Measurements from ENCODE around the gene MBD4. TPM values are rescaled to one million over a fixed set of nuclear protein-coding genes. Genes with fewer than 3 reads are reported as not detected.

Gene MBD4
- total RNA-seq, 1 experiment from 2014 or later, result 50.9 TPM

- Histone ChIP-seq H3K36me3 (ENCODE audit: insufficient read depth, low read length, poor library complexity, severe bottlenecking) (peaks cover 71% of the 10 kb centered on the region), H3K27me3 (replicated peaks; ENCODE audit: insufficient read depth, low read depth, low read length, poor library complexity) (no peaks in the 10 kb centered on the region), H3K27ac (ENCODE audit: low read depth, low read length, poor library complexity, severe bottlenecking) (no peak overlapping the region), H3K9me3 (ENCODE audit: low read depth, low read length, poor library complexity, severe bottlenecking) (no peaks in the 10 kb centered on the region), H3K4me1 (ENCODE audit: insufficient read depth, low read length, poor library complexity, severe bottlenecking) (peaks cover 10% of the 10 kb centered on the region), H3K4me3 (ENCODE audit: low read depth, low read length, poor library complexity, severe bottlenecking) (no peak overlapping the region)
- POLR2A ChIA-PET (ENCODE audit: low non-redundant PET), result no interaction called here
- no TSS peak for BruUV-seq (replicated peaks)
- TF ChIP-seq, protein P1, sequence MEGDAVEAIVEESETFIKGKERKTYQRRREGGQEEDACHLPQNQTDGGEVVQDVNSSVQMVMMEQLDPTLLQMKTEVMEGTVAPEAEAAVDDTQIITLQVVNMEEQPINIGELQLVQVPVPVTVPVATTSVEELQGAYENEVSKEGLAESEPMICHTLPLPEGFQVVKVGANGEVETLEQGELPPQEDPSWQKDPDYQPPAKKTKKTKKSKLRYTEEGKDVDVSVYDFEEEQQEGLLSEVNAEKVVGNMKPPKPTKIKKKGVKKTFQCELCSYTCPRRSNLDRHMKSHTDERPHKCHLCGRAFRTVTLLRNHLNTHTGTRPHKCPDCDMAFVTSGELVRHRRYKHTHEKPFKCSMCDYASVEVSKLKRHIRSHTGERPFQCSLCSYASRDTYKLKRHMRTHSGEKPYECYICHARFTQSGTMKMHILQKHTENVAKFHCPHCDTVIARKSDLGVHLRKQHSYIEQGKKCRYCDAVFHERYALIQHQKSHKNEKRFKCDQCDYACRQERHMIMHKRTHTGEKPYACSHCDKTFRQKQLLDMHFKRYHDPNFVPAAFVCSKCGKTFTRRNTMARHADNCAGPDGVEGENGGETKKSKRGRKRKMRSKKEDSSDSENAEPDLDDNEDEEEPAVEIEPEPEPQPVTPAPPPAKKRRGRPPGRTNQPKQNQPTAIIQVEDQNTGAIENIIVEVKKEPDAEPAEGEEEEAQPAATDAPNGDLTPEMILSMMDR (conservative IDR thresholded peaks at IDR 0.05; ENCODE audit: low read depth, low read length), result no peak
- no peak for TF ChIP-seq EZH2 (IDR thresholded peaks at IDR 0.05; ENCODE audit: borderline replicate concordance, low read depth, low read length, poor library complexity, severe bottlenecking)
- CTCF ChIA-PET, result no interaction called here
- no peak for DNase-seq (ENCODE audit: low spot score)
- intact Hi-C loops (cut with micrococcal nuclease; ENCODE audit: unreplicated experiment), result no loop called here
Measured at GRCh38 chr3:129434140-129434539, 5.6 kb downstream of the MBD4 start.

DNA sequence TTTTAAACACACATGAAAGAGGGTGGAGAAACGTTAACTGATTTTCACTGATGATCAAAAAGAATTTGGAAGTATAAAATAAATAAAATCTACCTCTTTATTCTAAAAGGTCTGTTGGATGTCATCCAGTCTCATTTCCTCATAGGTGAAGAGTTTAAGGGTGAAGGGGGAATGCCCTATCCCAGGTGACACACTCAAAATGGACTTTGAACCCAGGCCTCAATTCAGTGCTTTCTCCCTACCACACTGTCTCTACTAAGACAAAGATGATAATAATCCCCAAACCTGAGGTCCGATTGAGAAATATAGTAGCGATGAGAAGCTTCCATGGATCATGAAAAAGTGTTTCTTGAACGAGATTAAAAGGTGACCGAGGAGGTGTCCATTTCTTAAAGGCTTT, 6.2 kb downstream of the MBD4 start:
- POLR2A ChIA-PET (ENCODE audit: low non-redundant PET), result no interaction called here
- TF ChIP-seq, protein P1 (conservative IDR thresholded peaks at IDR 0.05; ENCODE audit: low read depth, low read length), result no peak
- no peak for TF ChIP-seq EZH2 (IDR thresholded peaks at IDR 0.05; ENCODE audit: borderline replicate concordance, low read depth, low read length, poor library complexity, severe bottlenecking)
- Histone ChIP-seq H3K27ac (ENCODE audit: low read depth, low read length, poor library complexity, severe bottlenecking) (no peak overlapping the region), H3K4me1 (ENCODE audit: insufficient read depth, low read length, poor library complexity, severe bottlenecking) (peaks cover 13% of the 10 kb centered on the region), H3K4me3 (ENCODE audit: low read depth, low read length, poor library complexity, severe bottlenecking) (no peak overlapping the region), H3K27me3 (replicated peaks; ENCODE audit: insufficient read depth, low read depth, low read length, poor library complexity) (no peaks in the 10 kb centered on the region), H3K9me3 (ENCODE audit: low read depth, low read length, poor library complexity, severe bottlenecking) (no peaks in the 10 kb centered on the region), H3K36me3 (ENCODE audit: insufficient read depth, low read length, poor library complexity, severe bottlenecking) (peaks cover 71% of the 10 kb centered on the region)
- BruUV-seq (replicated peaks), result no TSS peak
- intact Hi-C loops (cut with micrococcal nuclease; ENCODE audit: unreplicated experiment), result no loop called here
- no peak for DNase-seq (ENCODE audit: low spot score)
- CTCF ChIA-PET, result no interaction called here

- intact Hi-C loops (cut with micrococcal nuclease; ENCODE audit: unreplicated experiment), result no loop called here
- TF ChIP-seq EZH2 (IDR thresholded peaks at IDR 0.05; ENCODE audit: borderline replicate concordance, low read depth, low read length, poor library complexity, severe bottlenecking), result no peak
- TF ChIP-seq, protein P1 (conservative IDR thresholded peaks at IDR 0.05; ENCODE audit: low read depth, low read length), result no peak
- no TSS peak for BruUV-seq (replicated peaks)
- DNase-seq (ENCODE audit: low spot score), result no peak
- Histone ChIP-seq H3K4me1 (ENCODE audit: insufficient read depth, low read length, poor library complexity, severe bottlenecking) (peaks cover 8% of the 10 kb centered on the region), H3K9me3 (ENCODE audit: low read depth, low read length, poor library complexity, severe bottlenecking) (no peaks in the 10 kb centered on the region), H3K27ac (ENCODE audit: low read depth, low read length, poor library complexity, severe bottlenecking) (no peak overlapping the region), H3K4me3 (ENCODE audit: low read depth, low read length, poor library complexity, severe bottlenecking) (no peak overlapping the region), H3K27me3 (replicated peaks; ENCODE audit: insufficient read depth, low read depth, low read length, poor library complexity) (no peaks in the 10 kb centered on the region), H3K36me3 (ENCODE audit: insufficient read depth, low read length, poor library complexity, severe bottlenecking) (peaks cover 67% of the 10 kb centered on the region)
- POLR2A ChIA-PET (ENCODE audit: low non-redundant PET), result no interaction called here
- CTCF ChIA-PET, result no interaction called here
Measured at GRCh38 chr3:129432671-129433070, 7.1 kb downstream of the MBD4 start.
